ENCODE measurements around the gene UNC5B. TPM values are rescaled to one million over a fixed set of nuclear protein-coding genes. Genes with fewer than 3 reads are reported as not detected.

The UNC5B gene
- total RNA-seq, 1 donor from 2014 or later: not detected

DNA sequence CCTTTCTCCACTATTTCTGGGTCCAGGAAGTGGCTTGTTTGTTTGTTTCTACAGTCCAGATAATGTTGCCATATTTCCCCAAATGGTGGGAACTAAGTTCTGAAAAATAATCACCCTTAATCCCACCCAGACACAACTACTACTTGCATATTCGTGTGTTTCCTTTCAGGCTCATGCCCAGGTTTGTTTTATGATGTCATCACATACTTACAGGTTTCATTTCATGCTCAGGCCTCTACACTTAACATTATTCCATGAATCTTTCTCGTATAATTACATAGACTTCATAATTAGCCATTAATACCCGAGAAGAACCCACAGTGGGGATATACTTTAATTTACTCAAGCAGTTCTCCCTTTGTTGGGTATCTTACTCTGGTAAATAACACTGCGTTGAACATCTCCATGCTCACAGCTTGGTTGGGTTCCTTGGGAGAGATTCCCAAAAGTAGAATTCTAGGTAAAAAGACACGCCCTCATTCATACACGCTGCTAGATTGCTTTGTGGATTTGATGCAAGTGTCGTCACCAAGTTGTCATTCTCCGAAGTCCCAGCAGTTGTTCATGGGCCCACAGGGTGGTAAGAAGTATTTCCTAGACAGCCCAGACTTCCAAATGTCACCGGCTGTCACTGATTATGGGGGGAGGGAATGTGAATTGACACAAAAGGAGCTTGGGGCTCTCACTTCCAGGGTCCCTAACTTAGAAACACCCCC, 42.6 kb downstream of the UNC5B start:
- intact Hi-C loops (cut with micrococcal nuclease): no loop called here
- Mint-ChIP-seq H3K27ac (no peak overlapping the region), H3K4me3 (no peak overlapping the region), H3K36me3 (ENCODE audit: low read depth) (no peaks in the 10 kb centered on the region), H3K4me1 (no peaks in the 10 kb centered on the region), H3K9me3 (no peaks in the 10 kb centered on the region), H3K27me3 (peaks cover 28% of the 10 kb centered on the region)
- TF ChIP-seq, protein P1, sequence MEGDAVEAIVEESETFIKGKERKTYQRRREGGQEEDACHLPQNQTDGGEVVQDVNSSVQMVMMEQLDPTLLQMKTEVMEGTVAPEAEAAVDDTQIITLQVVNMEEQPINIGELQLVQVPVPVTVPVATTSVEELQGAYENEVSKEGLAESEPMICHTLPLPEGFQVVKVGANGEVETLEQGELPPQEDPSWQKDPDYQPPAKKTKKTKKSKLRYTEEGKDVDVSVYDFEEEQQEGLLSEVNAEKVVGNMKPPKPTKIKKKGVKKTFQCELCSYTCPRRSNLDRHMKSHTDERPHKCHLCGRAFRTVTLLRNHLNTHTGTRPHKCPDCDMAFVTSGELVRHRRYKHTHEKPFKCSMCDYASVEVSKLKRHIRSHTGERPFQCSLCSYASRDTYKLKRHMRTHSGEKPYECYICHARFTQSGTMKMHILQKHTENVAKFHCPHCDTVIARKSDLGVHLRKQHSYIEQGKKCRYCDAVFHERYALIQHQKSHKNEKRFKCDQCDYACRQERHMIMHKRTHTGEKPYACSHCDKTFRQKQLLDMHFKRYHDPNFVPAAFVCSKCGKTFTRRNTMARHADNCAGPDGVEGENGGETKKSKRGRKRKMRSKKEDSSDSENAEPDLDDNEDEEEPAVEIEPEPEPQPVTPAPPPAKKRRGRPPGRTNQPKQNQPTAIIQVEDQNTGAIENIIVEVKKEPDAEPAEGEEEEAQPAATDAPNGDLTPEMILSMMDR (IDR thresholded peaks at IDR 0.05): no peak
- ChIA-PET CTCF (no interaction called here), POLR2A (no interaction called here)
- ATAC-seq (ENCODE audit: low read depth): no peak
- DNase-seq: no peak

DNA sequence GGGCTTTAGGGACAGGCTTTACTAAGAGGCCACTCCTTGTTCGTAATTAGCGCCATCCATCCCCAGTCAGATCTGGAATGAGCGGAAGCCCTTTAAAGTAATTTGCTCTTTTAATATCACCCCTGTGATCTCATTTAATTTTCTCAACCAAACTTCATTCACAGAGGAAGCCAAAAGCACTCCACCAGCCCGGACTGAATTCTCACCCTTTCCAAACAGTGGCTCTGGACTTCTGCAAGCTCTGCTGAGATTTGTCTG, 43.1 kb downstream of the UNC5B start:
- DNase-seq (no peak), ATAC-seq (ENCODE audit: low read depth) (no peak)
- TF ChIP-seq, protein P1 (IDR thresholded peaks at IDR 0.05): no peak
- Mint-ChIP-seq H3K4me1 (no peaks in the 10 kb centered on the region), H3K27ac (no peak overlapping the region), H3K4me3 (no peak overlapping the region), H3K27me3 (peaks cover 28% of the 10 kb centered on the region), H3K36me3 (ENCODE audit: low read depth) (no peaks in the 10 kb centered on the region), H3K9me3 (no peaks in the 10 kb centered on the region)
- intact Hi-C loops (cut with micrococcal nuclease): no loop called here
- POLR2A ChIA-PET: no interaction called here
- CTCF ChIA-PET: no interaction called here

DNA sequence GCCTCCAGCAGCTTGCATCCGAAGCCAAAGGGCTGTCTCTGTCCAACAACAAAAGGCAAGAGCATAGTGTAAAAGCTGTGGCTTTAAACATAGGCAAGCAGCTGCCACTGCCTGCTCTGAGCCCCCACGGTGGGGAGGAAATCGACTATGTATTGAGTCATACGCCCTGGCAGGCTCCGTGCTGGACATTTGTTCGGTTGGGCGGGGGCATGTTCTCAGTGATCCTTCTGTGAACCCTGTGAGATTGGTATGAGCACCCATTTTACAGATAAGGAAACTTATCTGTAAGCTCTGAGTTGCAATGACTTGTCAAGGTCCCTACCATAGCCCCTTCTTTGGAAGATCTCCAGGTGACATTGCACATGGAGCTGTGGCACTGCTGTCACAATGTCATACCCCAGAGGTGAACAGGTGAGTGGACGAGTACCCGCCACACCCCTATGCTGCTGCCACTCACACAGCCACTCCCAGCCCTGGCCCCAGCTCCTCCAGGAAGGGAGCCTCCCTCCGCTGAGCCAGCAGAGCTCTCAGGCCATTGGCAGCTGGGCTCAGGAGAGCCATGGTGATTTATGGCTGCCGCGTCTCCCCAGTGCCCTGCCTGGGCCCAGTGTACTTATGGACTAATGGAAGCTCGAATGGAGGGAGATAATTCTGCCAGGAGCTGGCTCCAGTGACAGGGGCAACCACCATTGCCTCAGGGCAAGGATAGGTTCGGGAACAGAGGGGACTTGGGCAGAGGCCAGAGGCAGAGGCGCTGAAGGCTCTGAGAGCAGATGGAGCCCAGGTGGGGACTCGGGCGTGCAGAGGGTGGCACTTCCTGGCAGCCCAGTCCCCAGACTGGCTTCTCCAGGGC, 43.7 kb downstream of the UNC5B start:
- no peak for ATAC-seq (ENCODE audit: low read depth)
- Mint-ChIP-seq H3K36me3 (ENCODE audit: low read depth) (no peaks in the 10 kb centered on the region), H3K27ac (no peak overlapping the region), H3K9me3 (no peaks in the 10 kb centered on the region), H3K4me1 (no peaks in the 10 kb centered on the region), H3K27me3 (peaks cover 28% of the 10 kb centered on the region), H3K4me3 (no peak overlapping the region)
- ChIA-PET POLR2A (no interaction called here), CTCF (no interaction called here)
- intact Hi-C loops (cut with micrococcal nuclease): no loop called here
- TF ChIP-seq, protein P1 (IDR thresholded peaks at IDR 0.05): no peak
- DNase-seq: no peak

- no peak overlapping the region for H3K27ac Mint-ChIP-seq
- ATAC-seq (ENCODE audit: low read depth): no peak
- TF ChIP-seq, protein P1 (IDR thresholded peaks at IDR 0.05): no peak
- intact Hi-C loops (cut with micrococcal nuclease): no loop called here
- no peak overlapping the region for H3K4me3 Mint-ChIP-seq
- no peaks in the 10 kb centered on the region for H3K36me3 Mint-ChIP-seq (ENCODE audit: low read depth)
- no peaks in the 10 kb centered on the region for H3K4me1 Mint-ChIP-seq
- no peaks in the 10 kb centered on the region for H3K9me3 Mint-ChIP-seq
- POLR2A ChIA-PET: no interaction called here
- no peak for DNase-seq
- CTCF ChIA-PET: no interaction called here
- peaks cover 28% of the 10 kb centered on the region for H3K27me3 Mint-ChIP-seq
Measured at GRCh38 chr10:71256661-71257318, 44.4 kb downstream of the UNC5B start.

GRCh38 chr10:71257319-71257997, 45.1 kb downstream of the UNC5B start:
- no peaks in the 10 kb centered on the region for H3K36me3 Mint-ChIP-seq (ENCODE audit: low read depth)
- CTCF ChIA-PET: no interaction called here
- ATAC-seq (ENCODE audit: low read depth): no peak

More at GRCh38 chr10:71257319-71257997, 45.1 kb downstream of the UNC5B start:
- Mint-ChIP-seq H3K4me1 (no peaks in the 10 kb centered on the region), H3K27ac (no peak overlapping the region), H3K27me3 (peaks cover 28% of the 10 kb centered on the region), H3K9me3 (no peaks in the 10 kb centered on the region), H3K4me3 (no peak overlapping the region)
- intact Hi-C loops (cut with micrococcal nuclease): no loop called here
- no peak for DNase-seq
- TF ChIP-seq, protein P1 (IDR thresholded peaks at IDR 0.05): no peak
- POLR2A ChIA-PET: no interaction called here

Data from activated B cell treated with CpG ODN at 0.5 μM for 24 hours (primary cell).